IPS-20b (cell line): ENCODE results near the gene OR2S2.
"Not testable (repeated sequence)": the region's sequence is repeated elsewhere in the genome, so short reads cannot be mapped to it uniquely, and the experiment has no call there.

ENCODE experiments used
- H3K27ac ChIP-seq: one replicate; pipeline ENCODE4 v1.5.1; 2013; ENCODE audit warnings: low read length
- H3K27me3 ChIP-seq: 2 replicates; pipeline ENCODE4 v1.6.1; 2013; ENCODE audit warnings: mild to moderate bottlenecking, low read length, inconsistent platforms; ENCODE audit not compliant: insufficient read depth
- H3K36me3 ChIP-seq: 2 replicates; pipeline ENCODE4 v1.6.1; 2013; ENCODE audit warnings: low read depth, mild to moderate bottlenecking, inconsistent platforms, low read length, moderate library complexity; ENCODE audit not compliant: insufficient read depth
- H3K4me1 ChIP-seq: 2 replicates; pipeline ENCODE4 v1.6.1; 2013; ENCODE audit warnings: mild to moderate bottlenecking, control low read depth, inconsistent platforms, low read length, moderate library complexity; ENCODE audit not compliant: insufficient read depth
- H3K4me3 ChIP-seq: 2 replicates; pipeline ENCODE4 v1.5.1; 2013; ENCODE audit warnings: mild to moderate bottlenecking, low read length, inconsistent platforms
- H3K9ac ChIP-seq: 2 replicates; pipeline ENCODE4 v1.6.1; 2013; ENCODE audit warnings: low read depth, mild to moderate bottlenecking, inconsistent platforms, low read length, moderate library complexity
- H3K9me3 ChIP-seq: 2 replicates; pipeline ENCODE4 v1.6.1; 2013; ENCODE audit warnings: mild to moderate bottlenecking, low read depth, low read length, inconsistent platforms; ENCODE audit not compliant: insufficient read depth

The OR2S2 gene

DNA sequence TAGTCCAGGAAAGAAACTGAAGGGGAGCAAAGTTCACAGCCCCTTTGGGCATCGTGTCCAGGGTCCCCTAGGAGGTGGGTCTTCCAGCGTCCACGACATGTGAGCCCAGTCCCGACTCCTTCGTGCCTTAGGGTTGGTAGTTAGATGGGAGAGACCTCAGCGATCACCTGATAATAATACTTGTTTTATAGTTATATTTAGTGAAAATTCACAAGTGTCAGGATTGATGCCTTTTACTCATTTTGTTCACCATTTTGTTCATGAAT, 28.6 kb downstream of the OR2S2 start:
- Histone ChIP-seq H3K4me1 (no peaks in the 10 kb centered on the region), H3K9me3 (no peaks in the 10 kb centered on the region), H3K36me3 (no peaks in the 10 kb centered on the region), H3K27ac (no peak overlapping the region), H3K4me3 (no peak overlapping the region), H3K9ac (no peak overlapping the region), H3K27me3 (peaks cover 7% of the 10 kb centered on the region; the same call in 1 of the 2 replicates)

- Histone ChIP-seq H3K27me3 (peaks cover 7% of the 10 kb centered on the region; the same call in 1 of the 2 replicates), H3K9ac (no peak overlapping the region)
Observed at GRCh38 chr9:35928591-35929452, 29.1 kb downstream of the OR2S2 start.

DNA sequence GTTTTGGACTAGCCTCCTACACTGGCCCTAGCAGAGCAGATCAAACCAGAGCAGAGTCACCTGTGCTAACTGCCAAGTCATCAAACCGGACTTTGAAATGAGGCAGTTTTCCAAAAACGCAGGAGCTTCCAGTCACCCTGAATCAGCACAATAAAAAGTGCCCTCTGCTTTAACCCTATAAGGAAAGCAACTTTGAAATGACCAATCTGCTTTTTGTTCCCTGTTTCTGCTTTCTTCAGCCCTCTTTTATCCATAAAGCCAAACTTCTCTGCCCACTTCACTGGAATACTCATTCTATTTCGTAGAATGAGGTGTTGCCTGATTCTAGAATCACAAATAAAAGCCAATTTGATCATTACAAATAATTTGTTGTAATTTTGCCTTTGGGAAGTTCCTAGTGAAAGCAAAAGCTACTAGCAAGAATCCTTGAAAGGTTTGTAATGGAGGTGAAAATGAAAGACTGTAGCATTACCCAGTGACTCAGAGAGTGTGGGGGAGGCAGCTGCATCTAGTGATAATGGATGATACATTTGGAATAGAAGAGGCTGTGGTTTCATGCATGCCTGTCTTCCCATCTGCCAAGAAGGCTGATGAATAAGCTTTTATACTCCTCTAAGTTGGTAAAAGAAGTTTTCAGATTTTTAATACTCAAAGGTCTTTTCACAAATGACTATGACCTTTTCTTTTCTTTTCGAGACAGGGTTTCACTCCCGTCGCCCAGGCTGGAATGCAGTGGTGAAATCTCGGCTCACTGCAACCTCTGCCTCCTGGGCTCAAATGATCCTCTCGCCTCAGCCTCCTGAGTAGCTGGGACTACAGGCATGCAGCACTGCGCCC, 33.8 kb downstream of the OR2S2 start:
- Histone ChIP-seq H3K27ac (no peak overlapping the region), H3K4me1 (peaks cover 4% of the 10 kb centered on the region; the same call in 1 of the 2 replicates), H3K27me3 (no peaks in the 10 kb centered on the region), H3K9ac (no peak overlapping the region), H3K36me3 (no peaks in the 10 kb centered on the region), H3K9me3 (no peaks in the 10 kb centered on the region), H3K4me3 (no peak overlapping the region)

More at GRCh38 chr9:35928591-35929452, 29.1 kb downstream of the OR2S2 start:
- no peak overlapping the region for H3K27ac ChIP-seq
- H3K9me3 ChIP-seq: no peaks in the 10 kb centered on the region
- peaks cover 3% of the 10 kb centered on the region; the same call in 1 of the 2 replicates for H3K4me1 ChIP-seq
- no peak overlapping the region for H3K4me3 ChIP-seq
- no peaks in the 10 kb centered on the region for H3K36me3 ChIP-seq

GRCh38 chr9:35923598-35923926, 34.4 kb downstream of the OR2S2 start:
- no peaks in the 10 kb centered on the region for H3K27me3 ChIP-seq
- H3K9ac ChIP-seq: no peak overlapping the region
- H3K4me3 ChIP-seq: no peak overlapping the region
- H3K27ac ChIP-seq: no peak overlapping the region
- H3K4me1 ChIP-seq: peaks cover 4% of the 10 kb centered on the region; the same call in 1 of the 2 replicates
- H3K36me3 ChIP-seq: no peaks in the 10 kb centered on the region
- H3K9me3 ChIP-seq: no peaks in the 10 kb centered on the region

DNA sequence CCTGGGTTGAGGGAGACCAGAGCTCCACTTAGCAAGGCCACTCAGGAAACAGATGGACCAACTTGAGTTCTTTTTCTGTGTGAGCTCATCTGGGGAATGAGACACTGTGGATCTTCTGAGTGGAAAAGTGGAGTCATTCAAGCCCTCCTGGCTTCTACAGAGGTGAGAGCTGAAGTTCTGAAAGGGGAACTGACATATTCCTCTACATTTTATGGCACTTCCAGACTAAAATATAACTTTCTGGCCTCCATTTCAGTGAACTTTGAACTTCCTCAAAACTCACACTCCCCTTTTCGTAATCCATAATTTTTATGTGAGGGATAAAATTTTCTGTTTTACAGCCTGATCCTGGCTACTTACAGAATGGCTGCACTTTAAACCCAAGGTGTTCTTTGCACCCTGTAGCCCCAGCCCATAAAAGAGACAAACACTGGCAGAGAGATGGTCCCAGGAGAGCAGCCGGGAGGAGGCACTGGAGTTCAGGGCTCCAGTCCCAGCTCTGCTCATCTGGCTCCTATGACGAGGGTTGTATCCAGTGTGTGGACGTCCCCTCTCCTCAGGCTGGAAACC, 37.8 kb downstream of the OR2S2 start:
- no peaks in the 10 kb centered on the region for H3K9me3 ChIP-seq
- no peak overlapping the region for H3K9ac ChIP-seq
- no peak overlapping the region for H3K4me3 ChIP-seq
- no peak overlapping the region for H3K27ac ChIP-seq
- H3K36me3 ChIP-seq: no peaks in the 10 kb centered on the region
- H3K4me1 ChIP-seq: peaks cover 4% of the 10 kb centered on the region; the same call in 1 of the 2 replicates
- H3K27me3 ChIP-seq: no peaks in the 10 kb centered on the region

DNA sequence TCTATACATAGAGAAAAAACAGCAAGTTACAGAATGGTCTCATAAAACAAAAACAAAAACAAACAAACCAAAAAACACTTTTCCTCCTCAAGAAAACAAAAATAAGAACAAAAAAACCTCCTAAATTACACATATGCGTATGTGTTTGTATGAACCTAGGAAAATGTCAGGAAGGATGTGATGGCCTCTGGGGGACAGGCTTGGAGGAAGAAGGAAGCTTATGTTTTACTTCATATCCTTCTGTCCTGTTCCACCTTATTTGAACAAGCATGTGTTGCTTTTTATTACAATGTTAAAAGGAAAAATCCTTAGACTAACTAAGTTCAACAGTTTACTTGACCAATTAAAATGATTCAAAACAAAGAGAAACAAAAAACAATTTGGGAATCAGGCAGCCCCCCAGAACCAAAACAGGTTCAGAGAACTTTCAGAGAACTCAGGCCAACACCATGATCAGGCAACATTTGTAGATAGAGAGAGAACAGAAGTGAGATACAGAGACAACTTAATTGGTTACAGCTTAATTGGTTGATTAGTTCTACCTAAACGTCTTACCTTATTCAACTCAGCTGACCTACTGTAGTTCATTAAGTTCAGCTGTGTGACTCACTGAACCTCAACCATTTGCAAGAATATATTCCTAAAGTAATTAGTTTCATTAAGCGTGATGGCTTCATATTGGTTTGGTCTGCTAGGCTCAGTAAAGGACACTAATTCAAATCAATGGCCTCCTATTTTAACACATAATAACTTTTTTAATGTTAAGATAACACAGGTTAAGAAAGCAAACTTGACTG, 38.5 kb downstream of the OR2S2 start:
- no peaks in the 10 kb centered on the region for H3K9me3 ChIP-seq
- no peak overlapping the region for H3K27ac ChIP-seq
- no peak overlapping the region for H3K9ac ChIP-seq
- no peaks in the 10 kb centered on the region for H3K27me3 ChIP-seq
- H3K4me3 ChIP-seq: no peak overlapping the region
- no peaks in the 10 kb centered on the region for H3K36me3 ChIP-seq
- H3K4me1 ChIP-seq: peaks cover 4% of the 10 kb centered on the region; the same call in 1 of the 2 replicates

DNA sequence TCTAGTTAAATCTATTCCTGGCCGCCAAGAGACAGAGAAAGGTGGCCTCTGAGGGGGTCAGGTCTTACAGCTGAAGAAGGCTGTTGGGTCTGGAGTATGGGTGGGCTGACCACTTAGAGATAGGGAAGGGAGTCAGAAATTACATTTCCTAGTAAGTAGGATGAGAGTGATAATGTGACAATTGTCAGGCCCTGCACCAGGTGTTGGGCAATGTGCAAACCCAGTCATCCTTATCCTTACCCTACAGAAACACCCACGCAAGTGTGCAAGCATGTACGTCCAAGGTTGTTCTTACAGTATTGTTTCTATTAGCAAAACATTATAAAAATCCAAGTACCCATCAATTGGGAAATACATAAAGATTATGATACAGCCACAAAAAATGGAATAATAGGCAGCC, 39.2 kb downstream of the OR2S2 start:
- H3K9ac ChIP-seq: no peak overlapping the region
- H3K4me3 ChIP-seq: no peak overlapping the region
- no peaks in the 10 kb centered on the region for H3K27me3 ChIP-seq
- no peaks in the 10 kb centered on the region for H3K9me3 ChIP-seq
- H3K4me1 ChIP-seq: 0 out of 2 replicates have a peak, but pooled peaks cover under 1% of the 10 kb centered on the region
- H3K27ac ChIP-seq: no peak overlapping the region
- no peaks in the 10 kb centered on the region for H3K36me3 ChIP-seq

GRCh38 chr9:35917261-35917660, 40.7 kb downstream of the OR2S2 start:
- Histone ChIP-seq H3K9ac (no peak overlapping the region), H3K4me3 (no peak overlapping the region), H3K27ac (no peak overlapping the region), H3K27me3 (no peaks in the 10 kb centered on the region), H3K9me3 (no peaks in the 10 kb centered on the region), H3K4me1 (no peaks in the 10 kb centered on the region), H3K36me3 (no peaks in the 10 kb centered on the region)

GRCh38 chr9:35915681-35916294, 42.2 kb downstream of the OR2S2 start:
- no peak overlapping the region for H3K4me3 ChIP-seq
- H3K27ac ChIP-seq: no peak overlapping the region
- H3K27me3 ChIP-seq: no peaks in the 10 kb centered on the region
- no peaks in the 10 kb centered on the region for H3K36me3 ChIP-seq
- H3K9me3 ChIP-seq: no peaks in the 10 kb centered on the region
- no peaks in the 10 kb centered on the region for H3K4me1 ChIP-seq
- H3K9ac ChIP-seq: no peak overlapping the region

DNA sequence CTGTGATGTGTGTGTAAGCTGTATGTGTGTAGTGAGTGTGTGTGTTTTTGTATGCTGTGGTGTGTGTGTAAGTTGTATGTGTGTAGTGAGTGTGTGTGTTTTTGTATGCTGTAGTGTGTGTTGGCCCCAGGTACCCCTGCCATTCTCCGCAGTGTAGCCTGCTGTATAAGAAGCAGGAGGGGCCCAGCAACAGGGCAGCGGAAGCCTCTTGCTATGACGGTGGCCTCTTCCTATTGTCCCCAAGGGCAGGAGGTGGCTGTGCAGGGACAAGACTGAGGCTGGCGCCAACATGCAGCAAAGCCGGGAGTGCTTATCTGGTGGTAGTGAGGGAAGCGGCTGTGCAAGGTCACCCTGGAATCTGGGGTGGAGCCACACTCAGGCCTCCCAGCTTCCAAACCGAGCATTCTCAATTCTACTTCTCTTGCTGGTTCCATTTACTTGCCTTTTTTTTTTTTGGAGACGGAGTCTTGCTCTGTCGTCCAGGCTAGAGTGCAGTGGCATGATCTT, 43.6 kb downstream of the OR2S2 start:
- no peak overlapping the region for H3K4me3 ChIP-seq
- H3K36me3 ChIP-seq: no peaks in the 10 kb centered on the region
- H3K27me3 ChIP-seq: no peaks in the 10 kb centered on the region
- no peaks in the 10 kb centered on the region for H3K4me1 ChIP-seq
- H3K9ac ChIP-seq: no peak overlapping the region
- no peaks in the 10 kb centered on the region for H3K9me3 ChIP-seq
- H3K27ac ChIP-seq: no peak overlapping the region

DNA sequence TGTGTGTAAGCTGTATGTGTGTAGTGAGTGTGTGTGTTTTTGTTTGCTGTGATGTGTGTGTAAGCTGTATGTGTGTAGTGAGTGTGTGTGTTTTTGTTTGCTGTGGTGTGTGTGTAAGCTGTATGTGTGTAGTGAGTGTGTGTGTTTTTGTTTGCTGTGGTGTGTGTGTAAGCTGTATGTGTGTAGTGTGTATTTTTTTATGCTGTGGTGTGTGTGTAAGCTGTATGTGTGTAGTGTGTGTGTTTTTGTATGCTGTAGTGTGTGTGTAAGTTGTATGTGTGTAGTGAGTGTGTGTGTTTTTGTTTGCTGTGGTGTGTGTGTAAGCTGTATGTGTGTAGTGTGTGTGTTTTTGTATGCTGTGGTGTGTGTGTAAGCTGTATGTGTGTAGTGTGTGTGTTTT, 44.5 kb downstream of the OR2S2 start:
- not testable (repeated sequence) for H3K27me3 ChIP-seq, H3K36me3 ChIP-seq, H3K4me3 ChIP-seq, H3K9ac ChIP-seq, H3K27ac ChIP-seq, H3K9me3 ChIP-seq, H3K4me1 ChIP-seq
